Measurements from ENCODE around the gene SLC43A2. TPM values are rescaled to one million over a fixed set of nuclear protein-coding genes. Genes with fewer than 3 reads are reported as not detected.
A peak's percentile ranks its signal among the peaks of the same experiment; 100 is the strongest.

Gene SLC43A2
- total RNA-seq, 1 experiment from 2014 or later = 12.9 TPM

GRCh38 chr17:1568950-1569810, 59.5 kb downstream of the SLC43A2 start:
- H3K18ac ChIP-seq (ENCODE audit: insufficient read length, low read depth, low read length) = no peak overlapping the region
- no CpG with 5 or more reads among the region's 27 CpGs for whole genome bisulfite sequencing (ENCODE audit: extremely low coverage, insufficient read length, low lambda C conversion rate)
- H3K9me3 Mint-ChIP-seq = no peaks in the 10 kb centered on the region
- no peaks in the 10 kb centered on the region for H3K27me3 ChIP-seq (ENCODE audit: insufficient read depth, low read length)
- peak overlapping the region in 2 of 3 experiments; percentile 40 to 76; a peak in 2 of 7 replicates for H3K27ac Mint-ChIP-seq
- H3K23me2 ChIP-seq (ENCODE audit: insufficient read length, low read depth, low read length, poor library complexity, severe bottlenecking) = no peaks in the 10 kb centered on the region
- no peaks in the 10 kb centered on the region for H4K20me1 ChIP-seq (ENCODE audit: control insufficient read depth, insufficient read depth, insufficient read length)
- no peak overlapping the region for H4K5ac ChIP-seq (ENCODE audit: insufficient read length, low read depth, low read length)
- H2BK20ac ChIP-seq (ENCODE audit: low read depth, low read length, poor library complexity, severe bottlenecking) = no peak overlapping the region
- peak overlapping the region in 1 of 2 experiments; percentile 4; a peak in 1 of 5 replicates for H3K4me3 Mint-ChIP-seq
- H2BK15ac ChIP-seq (ENCODE audit: low read depth, low read length) = no peak overlapping the region
- peaks cover 18 to 31% of the 10 kb centered on the region in 2 experiments for H3K4me1 Mint-ChIP-seq
- no peaks in the 10 kb centered on the region for H3K79me1 ChIP-seq (ENCODE audit: insufficient read depth, low read depth, low read length, poor library complexity, severe bottlenecking)
- peaks cover 2% of the 10 kb centered on the region for H3K27me3 Mint-ChIP-seq (ENCODE audit: low read depth)
- H3K56ac ChIP-seq (ENCODE audit: insufficient read length, low read depth, low read length) = no peak overlapping the region
- H2BK120ac ChIP-seq (ENCODE audit: low read depth, low read length, poor library complexity, severe bottlenecking) = no peak overlapping the region
- H3T11ph ChIP-seq (ENCODE audit: low read length) = no peak overlapping the region
- no peak for TF ChIP-seq CTCF (conservative IDR thresholded peaks at IDR 0.05)
- no peak overlapping the region for H4K8ac ChIP-seq (replicated peaks; ENCODE audit: insufficient read length, low read depth, low read length)
- no peaks in the 10 kb centered on the region for H3K79me2 ChIP-seq (ENCODE audit: insufficient read depth, low read length)
- H2BK12ac ChIP-seq (ENCODE audit: insufficient read length, low read depth, low read length) = no peak overlapping the region
- H2BK5ac ChIP-seq (ENCODE audit: insufficient read length, low read length) = no peak overlapping the region
- no peak overlapping the region for H3K23ac ChIP-seq (ENCODE audit: insufficient read length, low read depth, low read length)
- H3K14ac ChIP-seq (ENCODE audit: insufficient read depth, low read length) = no peak overlapping the region
- H4K91ac ChIP-seq (ENCODE audit: insufficient read length, low read depth, low read length) = no peak overlapping the region
- H2AFZ ChIP-seq (ENCODE audit: low read length) = no peak overlapping the region
- H3K4me2 ChIP-seq (ENCODE audit: insufficient read depth, insufficient read length, low read length) = no peak overlapping the region
- H2AK5ac ChIP-seq (ENCODE audit: insufficient read length, low read length) = no peak overlapping the region
- no peak overlapping the region for H3K9ac ChIP-seq (ENCODE audit: extremely low read depth, insufficient read length, low read length)
- DNase-seq = peak; percentile 73
- H3K4ac ChIP-seq (ENCODE audit: low read depth, low read length) = no peak overlapping the region
- peaks cover 10% of the 10 kb centered on the region; the same call in 1 of the 2 replicates for H3K4me1 ChIP-seq (ENCODE audit: insufficient read depth, low read length)
- no peaks in the 10 kb centered on the region for H3K9me3 ChIP-seq (ENCODE audit: control insufficient read depth, low read depth, low read length)
- H3K36me3 Mint-ChIP-seq (ENCODE audit: insufficient read depth in 1 of 3, low read depth in 3 of 3) = no peaks in the 10 kb centered on the region
- H3K27ac ChIP-seq (ENCODE audit: insufficient read length, low read depth, low read length) = no peak overlapping the region

All from H9 (cell line).